ENCODE results near the gene TLR5.
"Not testable (repeated sequence)": the region's sequence is repeated elsewhere in the genome, so short reads cannot be mapped to it uniquely, and the experiment has no call there.

The TLR5 gene, protein sequence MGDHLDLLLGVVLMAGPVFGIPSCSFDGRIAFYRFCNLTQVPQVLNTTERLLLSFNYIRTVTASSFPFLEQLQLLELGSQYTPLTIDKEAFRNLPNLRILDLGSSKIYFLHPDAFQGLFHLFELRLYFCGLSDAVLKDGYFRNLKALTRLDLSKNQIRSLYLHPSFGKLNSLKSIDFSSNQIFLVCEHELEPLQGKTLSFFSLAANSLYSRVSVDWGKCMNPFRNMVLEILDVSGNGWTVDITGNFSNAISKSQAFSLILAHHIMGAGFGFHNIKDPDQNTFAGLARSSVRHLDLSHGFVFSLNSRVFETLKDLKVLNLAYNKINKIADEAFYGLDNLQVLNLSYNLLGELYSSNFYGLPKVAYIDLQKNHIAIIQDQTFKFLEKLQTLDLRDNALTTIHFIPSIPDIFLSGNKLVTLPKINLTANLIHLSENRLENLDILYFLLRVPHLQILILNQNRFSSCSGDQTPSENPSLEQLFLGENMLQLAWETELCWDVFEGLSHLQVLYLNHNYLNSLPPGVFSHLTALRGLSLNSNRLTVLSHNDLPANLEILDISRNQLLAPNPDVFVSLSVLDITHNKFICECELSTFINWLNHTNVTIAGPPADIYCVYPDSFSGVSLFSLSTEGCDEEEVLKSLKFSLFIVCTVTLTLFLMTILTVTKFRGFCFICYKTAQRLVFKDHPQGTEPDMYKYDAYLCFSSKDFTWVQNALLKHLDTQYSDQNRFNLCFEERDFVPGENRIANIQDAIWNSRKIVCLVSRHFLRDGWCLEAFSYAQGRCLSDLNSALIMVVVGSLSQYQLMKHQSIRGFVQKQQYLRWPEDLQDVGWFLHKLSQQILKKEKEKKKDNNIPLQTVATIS

DNA sequence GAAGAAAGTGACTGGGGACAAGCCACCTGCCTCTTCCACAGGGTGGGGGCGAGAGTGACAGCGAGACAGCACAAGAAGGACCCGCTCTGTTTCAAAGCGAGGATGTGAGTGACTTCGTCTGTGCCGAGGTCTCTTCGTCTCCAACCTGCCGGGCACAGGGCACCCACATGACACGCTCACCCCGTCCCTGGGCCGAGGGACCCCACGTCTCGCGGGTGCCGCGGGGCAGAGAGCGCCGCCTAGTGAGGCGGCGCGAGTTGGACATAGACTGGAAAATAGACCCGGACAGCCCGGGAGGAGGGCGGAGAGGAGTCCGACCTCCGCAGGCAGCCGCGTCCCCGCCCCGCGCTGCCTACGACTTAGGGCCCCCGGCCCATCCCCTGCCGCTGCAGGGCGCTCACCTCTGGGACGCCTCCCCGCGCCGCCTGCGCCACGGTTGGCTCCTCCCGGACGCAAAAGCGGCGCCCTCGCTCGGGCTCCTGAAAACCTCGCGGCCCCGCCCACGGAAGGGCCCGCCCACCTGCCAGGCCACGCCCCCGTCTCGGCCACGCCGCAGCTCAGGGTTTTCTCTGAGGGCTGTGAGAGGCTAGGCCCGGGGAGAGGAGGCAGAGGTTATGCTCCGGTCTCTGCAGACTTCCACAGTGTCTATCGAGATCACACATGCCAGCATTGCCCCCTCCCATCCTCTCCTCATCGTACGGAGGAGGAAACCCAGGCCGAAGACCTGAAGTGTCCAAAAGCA lies at the start of gene TLR5:
Gene TLR5, minus strand, starts transcription at position 454 of the 742 bp plus-strand sequence. CDS start 30,217 bp downstream, outside the sequence.
- DNase-seq = peak; percentile 87 to 90

GRCh38 chr1:223189903-223190724 lies 47.1 kb upstream of the TLR5 start:
- peak; percentile 35 to 64 for DNase-seq

GRCh38 chr1:223189525-223189902 lies 46.5 kb upstream of the TLR5 start:
- no peak for DNase-seq

- no peak for DNase-seq
Observed at GRCh38 chr1:223188618-223189356, 45.7 kb upstream of the TLR5 start.

GRCh38 chr1:223186800-223187199 lies 43.8 kb upstream of the TLR5 start:
- DNase-seq = no peak

GRCh38 chr1:223183268-223183862 lies 40.3 kb upstream of the TLR5 start:
- DNase-seq = no peak

GRCh38 chr1:223180731-223181321 lies 37.8 kb upstream of the TLR5 start:
- no peak for DNase-seq

GRCh38 chr1:223179786-223180185 lies 36.7 kb upstream of the TLR5 start:
- DNase-seq = no peak

GRCh38 chr1:223179280-223179679 lies 36.2 kb upstream of the TLR5 start:
- no peak for DNase-seq

DNA sequence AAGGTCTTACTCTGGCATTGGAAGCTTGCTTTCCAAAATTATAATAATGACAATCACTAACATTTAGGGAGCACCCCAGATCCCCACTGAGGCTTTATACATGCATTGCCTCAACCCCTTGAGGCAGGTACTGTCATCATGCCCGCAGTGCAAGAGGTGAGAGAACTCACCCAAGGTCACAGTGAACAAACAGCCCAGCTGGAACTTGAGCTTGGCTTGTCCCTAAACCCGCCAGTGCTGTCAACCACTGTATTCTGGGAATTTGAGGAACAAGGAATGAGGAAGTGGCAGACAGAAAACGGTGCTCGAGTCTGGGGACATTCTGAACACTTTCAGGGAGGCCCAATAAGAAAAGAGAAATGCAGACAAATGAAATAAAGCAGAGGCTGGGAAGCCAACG lies 34.6 kb upstream of the TLR5 start:
- no peak for DNase-seq

DNA sequence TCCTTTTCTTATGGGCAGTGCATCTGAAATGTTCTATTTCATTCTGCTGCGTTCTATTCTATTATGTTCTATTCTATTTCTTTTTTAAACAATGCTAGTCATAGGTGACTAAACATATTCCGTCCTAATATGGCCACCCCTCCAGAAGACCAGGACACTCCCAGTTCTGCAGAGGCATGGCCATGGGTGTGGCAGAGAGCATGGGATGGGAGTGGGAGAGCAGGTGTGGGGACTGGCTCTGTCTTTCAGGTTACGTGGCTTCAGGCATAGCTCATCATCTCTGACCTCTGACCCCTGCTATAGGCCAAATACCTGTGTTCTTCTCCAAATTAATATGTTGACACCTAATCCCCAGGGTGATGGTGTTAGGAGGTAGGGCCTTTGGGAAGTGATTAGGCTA lies 33.4 kb upstream of the TLR5 start:
- no peak for DNase-seq

DNA sequence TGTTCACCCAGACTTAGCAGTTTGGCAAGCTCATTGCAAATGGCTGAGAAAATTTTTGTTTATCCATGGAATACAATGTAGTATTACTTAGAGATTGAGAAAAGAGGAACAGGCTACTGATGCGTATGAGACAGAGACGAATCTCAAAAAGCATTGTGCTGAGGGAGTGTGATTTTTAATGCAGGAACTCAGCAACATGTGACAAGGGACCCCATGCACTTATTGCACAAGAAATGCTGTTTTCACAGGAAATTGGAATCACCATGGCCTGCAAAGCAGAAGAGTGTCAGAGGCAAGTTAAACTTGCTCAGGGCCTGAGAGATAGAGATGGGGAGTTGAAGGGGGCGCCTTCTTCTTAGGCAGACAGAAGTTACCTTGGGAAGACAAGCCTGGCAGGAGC lies 32.6 kb upstream of the TLR5 start:
- no peak for DNase-seq

DNA sequence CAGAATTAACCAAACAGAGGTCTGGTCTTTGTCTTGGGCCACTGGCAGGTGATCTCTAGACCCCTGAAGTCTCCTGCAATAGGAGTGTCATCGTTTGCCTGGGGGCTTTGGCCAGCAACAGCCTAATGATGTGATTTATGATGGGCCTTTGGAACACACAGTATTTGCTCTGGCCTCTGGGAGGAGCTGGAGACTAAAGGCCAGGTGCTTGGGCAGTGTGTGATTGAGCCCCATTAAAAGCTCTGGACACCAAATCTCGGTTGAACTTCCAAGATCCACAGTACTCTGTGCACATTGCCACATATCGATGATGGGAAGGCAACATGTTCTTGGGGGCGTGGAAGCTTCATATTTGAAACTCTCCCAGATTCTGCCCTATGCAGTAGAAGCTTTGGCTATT lies 32.0 kb upstream of the TLR5 start:
- no peak for DNase-seq

GRCh38 chr1:223169458-223169857 lies 26.4 kb upstream of the TLR5 start:
- not testable (repeated sequence) for DNase-seq

GRCh38 chr1:223161321-223161720 lies 18.3 kb upstream of the TLR5 start:
- no peak for DNase-seq

DNA sequence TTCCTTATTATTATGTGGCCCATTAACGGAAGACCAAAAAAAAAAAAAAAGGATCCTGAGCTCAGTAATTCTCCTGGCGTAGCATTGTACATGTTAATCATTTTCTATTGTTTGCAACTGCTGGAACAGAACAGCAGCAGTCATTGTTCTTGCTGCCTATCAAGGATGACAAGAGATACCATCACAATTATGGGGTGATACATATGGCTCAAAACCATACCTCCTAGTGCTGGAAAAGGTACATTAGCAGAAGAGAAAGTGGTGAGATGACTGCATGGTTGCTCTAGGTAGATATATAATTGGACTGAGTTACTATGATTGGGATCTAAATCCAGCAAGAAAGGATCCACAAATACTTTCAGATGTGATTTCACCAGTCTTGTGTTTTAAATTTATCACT lies 13.3 kb upstream of the TLR5 start:
- no peak for DNase-seq

DNA sequence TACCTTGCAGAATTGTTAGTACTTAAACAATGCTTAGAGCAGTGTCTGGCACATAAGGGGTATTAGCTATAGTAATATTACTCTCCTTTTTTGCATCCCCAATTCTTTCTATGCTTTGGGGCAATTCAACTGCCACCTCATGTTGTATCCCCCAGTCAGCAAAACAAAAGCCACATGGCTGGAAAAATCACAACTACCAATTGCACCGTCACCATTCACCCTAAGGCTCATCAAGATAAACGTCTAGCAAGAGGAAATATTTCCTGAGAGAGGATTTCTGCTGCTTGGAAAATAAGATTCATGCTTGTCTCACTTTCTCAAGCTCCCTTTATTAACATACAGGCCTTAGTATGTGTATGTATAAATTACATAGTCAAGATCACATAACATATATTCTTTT lies 12.1 kb upstream of the TLR5 start:
- no peak for DNase-seq

DNA sequence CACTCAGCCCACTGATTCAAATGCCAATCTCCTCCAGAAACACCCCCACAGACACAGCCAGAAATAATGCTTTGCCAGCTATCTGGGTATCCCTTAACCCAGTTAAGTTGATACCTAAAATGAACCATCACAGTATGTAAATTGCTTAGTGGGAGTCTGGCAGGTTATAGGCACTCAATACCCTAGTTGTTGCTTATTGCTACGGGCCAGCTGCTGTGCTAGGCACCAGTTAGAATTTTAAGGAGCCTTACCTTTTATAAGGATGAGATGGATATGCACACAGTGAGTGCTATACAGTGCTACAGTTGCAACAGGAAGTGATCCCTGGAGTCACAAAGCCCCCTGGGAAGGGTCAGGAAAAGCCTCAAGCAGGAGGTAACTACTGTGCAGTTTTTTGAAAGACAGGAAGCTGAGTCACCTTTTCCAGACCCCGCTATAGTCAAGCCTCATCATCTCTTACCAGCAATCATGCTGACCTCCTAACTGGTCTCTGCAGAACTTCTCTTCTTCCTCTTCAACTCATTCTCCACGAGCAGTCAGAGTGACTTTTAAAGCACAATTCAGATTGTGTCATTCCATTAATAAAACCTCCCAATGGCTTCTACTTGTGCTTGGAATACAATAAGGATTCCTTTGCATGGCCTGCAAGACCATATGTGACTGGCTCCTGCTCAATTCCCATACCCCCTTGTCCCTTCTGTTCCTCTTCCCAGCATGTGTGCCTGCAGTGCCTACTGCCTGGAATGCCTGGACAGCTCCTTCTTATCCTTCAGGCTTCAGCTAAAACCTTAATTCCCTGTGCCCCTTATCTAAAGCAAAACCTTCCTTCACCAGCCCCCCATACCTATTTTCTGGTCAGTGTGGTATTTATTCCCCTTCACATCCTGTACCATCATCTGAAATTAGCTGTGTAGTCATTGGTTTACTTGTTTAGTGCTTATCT lies 10.4 kb upstream of the TLR5 start:
- no peak for DNase-seq

GRCh38 chr1:223152399-223152798 lies 9.4 kb upstream of the TLR5 start:
- DNase-seq = no peak

- DNase-seq = no peak
Observed at GRCh38 chr1:223150443-223150842, 7.4 kb upstream of the TLR5 start.

All from activated CD4-positive, alpha-beta T cell treated with anti-CD3 and anti-CD28 coated beads for 4 hours (primary cell).